HG02973 (cell line): ENCODE measurements around the gene PLSCR3.
"Not testable (repeated sequence)": the region's sequence is repeated elsewhere in the genome, so short reads cannot be mapped to it uniquely, and the experiment has no call there.

Experiments used
- ATAC-seq: cut with Tn5 transposase; IDR thresholded peaks from one replicate; pipeline ENCODE4 v1.9.1; 2021; ENCODE audit warnings: moderate library complexity; ENCODE audit not compliant: unreplicated experiment

PLSCR3 gene

DNA sequence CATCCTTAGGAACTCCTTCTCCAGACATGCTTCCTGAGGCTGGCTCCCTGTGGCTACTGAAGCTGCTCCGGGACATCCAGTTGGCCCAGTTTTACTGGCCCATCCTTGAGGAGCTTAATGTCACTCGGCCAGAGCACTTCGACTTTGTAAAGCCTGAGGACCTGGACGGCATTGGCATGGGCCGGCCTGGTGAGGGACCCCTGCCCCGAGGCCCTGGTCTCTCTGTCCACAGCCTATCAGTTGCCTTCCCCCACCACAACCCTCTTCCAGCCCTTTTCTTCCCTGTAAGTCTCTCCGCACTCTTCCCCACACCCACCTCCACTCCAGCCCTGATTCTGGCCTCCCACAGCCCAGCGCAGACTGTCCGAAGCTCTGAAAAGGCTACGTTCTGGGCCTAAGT, 11.4 kb downstream of the PLSCR3 start:
- ATAC-seq, result no peak

DNA sequence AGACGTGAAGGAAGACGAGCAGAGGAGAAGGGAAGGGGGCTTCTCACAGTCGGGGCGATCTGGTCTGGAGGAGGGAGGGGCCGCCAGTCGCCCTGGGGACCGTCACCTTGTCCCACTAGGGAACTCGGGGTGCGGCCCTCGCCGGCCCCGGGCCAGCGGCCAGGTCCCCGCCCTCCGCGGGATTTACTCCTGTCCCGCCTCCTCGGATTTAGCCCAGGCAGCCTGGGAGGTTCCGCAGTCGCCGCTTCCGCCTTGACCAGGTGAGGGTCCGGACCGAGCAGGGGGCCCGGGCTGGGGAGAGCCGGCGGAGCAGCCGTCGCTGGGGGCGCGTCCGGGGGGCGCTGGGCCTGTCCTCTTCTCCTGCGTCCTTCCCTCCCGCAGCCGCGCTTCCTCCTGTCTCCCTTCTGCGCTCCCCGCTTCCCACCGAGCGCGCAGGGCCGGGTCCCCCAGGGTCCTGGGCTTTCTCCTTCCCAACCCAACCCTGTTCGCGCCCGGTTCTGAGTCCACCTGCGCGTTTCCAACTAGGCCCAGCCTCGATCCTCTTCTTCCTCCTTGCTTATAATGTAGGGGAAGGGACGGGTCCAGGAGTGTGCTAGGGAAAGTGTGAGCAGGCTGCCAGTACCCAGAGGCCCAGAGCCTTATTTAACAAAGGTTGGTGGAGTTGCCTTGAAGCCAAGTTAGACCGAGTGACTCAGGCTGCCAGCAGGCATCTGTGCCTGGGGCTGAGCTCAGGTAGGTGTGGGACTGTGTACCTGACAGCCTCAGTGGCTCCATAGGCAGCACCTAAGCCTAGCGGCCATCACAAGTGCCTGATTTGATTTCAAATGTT, 13.3 kb downstream of the PLSCR3 start, which contains the start of gene TNK1:
Gene TNK1 (plus strand): TSS at position 235 of the 829 bp plus-strand sequence. CDS start 1,838 bp downstream, outside the sequence.
- ATAC-seq, result no peak

DNA sequence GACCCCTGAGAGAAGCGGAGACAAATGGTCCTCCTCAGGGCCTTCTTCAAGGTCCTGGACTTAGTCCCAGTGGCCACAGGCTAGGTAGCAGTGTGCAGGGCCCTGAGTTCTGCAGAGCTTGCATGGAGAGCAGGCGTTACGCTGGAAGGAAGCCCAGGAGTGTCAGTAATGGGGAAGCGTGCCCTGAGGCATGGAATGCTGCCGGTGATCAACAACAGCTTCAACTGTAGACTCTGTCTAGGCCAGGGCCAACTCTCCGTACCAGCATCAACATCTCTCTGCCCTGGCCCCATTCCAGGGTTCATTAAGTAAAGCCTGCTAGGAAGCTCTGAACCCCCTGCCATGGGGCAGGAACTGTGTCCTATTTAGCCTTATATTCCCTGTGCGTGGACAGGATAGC, 14.0 kb downstream of the PLSCR3 start:
- no peak for ATAC-seq

DNA sequence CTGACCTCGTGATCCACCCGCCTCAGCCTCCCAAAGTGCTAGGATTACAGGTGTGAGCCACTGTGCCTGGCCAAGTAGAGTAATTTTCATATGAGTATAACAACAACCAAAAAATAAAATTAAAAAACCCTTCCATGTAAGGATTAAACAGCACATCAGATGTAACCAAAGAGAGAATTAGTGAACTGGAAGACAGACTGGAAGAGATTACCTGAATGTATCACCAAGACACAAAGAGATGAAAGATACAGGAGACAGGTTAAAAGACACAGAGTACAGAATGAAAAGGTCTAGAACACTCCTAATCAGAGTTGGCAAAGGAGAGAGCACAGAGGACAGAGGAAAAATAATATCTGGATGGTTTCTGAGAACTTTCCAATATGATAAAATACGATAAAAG, 15.2 kb downstream of the PLSCR3 start:
- ATAC-seq, result no peak

DNA sequence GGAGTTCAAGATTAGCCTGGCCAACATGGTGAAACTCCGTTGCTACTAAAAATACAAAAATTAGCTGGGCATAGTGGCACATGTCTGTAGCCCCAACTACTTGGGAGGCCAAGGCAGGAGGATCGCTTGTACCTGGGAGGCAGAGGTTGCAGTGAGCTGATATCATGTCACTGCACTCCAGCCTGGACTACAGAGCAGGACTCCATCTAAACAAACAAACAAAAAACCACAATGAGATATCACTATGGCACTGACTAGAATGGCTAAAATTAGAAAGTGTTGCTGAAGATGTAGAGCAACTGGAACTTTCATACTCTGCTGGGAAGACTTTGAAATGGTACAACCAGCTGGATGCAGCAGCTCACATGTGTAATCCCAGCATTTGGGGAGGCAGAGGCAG, 20.0 kb downstream of the PLSCR3 start:
- ATAC-seq, result no peak

DNA sequence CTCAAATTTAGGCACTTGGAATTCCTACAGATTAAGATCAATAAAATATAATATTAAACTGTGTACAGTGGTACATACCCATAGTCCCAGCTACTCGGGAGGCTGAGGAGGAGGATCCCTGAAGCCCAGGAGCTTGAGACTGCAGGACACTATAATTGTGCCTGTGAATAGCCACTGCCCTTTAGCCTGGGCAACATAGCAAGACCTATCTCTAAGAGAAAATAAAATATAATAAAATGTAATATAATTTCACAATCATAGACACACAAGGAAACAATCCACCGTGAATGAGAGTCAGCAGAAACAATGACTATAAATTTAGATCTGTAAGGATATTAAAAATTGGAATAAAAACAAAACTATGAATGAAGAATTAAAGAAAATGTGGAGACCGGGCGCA, 23.5 kb downstream of the PLSCR3 start:
- no peak for ATAC-seq

DNA sequence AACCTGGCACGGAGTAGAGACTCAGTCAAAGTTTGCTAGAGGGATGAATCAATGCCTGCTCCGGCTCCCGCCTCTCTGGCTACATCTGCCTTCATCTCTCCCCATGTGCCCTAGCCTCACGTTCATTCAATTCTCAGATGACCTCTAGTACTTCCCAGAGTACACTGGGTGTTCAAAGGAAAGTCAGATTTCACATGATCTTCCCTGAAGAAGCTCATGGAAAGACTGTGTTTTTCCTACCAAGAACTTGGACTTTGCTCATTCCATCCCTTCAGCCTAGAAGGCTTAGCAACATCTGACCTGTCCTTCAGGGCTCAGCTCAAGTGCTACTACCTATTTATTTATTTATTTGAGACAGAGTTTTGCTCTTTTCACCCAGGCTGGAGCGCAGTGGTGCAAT, 24.5 kb downstream of the PLSCR3 start:
- ATAC-seq, result no peak

DNA sequence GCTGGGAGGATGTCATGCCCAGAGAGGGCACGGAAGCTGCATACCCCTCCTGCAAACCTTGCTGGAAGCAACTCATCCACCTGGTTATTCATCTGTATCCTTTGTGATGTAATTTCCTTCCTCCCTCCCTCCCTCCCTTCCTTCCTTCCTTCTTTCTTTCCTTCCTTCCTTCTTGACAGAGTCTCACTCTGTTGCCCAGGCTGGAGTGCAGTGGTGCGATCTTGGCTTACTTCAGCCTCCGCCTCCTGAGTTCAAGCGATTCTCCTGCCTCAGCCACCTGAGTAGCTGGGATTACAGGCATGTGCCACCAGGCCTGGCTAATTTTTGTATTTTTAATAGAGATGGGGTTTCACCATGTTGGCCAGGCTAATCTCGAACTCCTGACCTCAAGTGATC, 25.7 kb downstream of the PLSCR3 start:
- ATAC-seq, result not testable (repeated sequence)

DNA sequence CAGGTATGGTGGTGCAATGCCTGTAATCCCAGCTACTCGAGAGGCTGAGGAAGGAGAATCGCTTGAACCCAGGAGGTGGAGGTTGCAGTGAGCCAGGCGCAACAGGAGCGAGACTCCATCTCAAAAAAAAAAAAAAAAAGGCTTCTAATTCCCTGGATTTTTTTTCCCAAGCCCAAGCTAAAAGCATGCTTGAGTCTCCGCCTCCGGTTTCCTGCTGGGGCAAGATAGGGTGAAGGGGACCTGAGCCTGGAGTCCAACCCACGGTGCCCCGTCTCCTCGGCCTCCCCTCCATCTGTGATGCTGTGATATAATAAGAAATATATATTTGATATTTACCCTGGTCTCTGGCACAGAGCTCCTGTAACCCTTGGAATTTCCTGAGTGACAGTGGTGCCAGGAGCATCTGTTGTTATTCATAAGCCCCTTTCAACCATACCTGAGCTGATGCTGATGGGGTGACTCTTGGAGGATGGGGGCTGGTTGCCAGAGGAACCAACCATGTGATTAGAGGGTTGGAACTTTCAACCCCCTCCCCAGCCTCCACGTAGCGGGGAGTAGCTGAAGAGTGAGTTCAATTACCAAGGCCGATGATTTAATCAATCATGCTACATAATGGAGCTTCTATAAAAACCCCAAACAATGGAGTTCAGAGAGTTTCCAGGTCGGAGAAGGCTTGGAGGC, 26.3 kb downstream of the PLSCR3 start:
- no peak for ATAC-seq

DNA sequence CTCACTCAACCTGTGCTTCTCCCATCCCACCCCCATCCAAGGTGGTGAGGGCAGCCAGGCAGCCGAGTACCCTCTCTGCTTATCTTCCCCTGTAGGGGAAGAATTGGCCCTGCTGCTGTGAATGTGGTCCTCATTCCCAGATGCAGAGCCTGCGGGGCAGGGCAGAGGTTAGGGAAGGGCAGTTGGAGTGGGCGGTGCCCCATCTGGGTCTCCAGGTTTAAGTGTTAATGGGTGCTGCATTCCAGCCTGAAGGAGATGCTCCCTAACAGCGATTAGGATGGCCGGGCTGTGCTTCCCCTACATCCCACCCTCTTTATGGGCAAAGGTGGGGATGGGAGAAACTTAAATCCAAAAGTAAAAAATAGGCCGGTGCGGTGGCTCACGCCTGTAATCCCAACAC, 27.2 kb downstream of the PLSCR3 start:
- no peak for ATAC-seq

DNA sequence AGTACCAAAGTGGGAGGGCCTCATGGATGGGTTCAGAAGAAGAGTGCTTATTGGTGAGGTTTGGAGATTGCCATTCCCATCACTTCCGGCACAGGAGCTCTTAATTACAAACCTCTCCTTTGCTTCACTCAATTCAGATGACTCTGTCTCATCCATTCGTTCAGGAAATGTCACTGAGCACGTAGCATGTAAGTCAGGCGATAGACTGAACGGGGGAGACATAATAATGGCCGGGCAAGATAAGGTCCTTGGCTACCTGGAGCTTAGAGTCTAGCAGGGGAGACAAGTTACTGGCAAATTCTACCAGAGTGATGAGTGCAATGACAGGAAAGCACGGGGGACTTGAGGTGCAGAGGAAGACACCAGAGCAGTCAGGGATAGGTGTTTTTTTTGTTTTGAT, 28.4 kb downstream of the PLSCR3 start:
- ATAC-seq, result not testable (repeated sequence)

DNA sequence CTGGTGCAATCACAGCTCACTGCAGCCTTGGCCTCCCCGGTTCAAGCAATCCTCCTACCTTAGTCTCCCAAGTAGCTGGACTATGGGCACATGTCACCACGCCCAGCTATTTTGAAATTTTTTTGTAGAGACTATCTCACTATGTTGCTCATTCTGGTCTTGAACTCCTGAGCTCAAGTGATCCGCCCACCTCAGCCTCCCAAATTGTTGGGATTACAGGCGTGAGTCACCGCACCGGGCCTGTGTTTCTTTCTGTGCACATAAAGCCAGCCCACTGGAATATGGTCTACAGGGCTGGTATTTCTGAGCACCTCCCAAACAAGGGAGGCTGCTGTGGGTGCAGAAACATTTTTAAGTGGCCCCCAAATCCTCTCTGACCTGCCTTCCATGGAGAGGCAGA, 31.0 kb downstream of the PLSCR3 start:
- no peak for ATAC-seq

DNA sequence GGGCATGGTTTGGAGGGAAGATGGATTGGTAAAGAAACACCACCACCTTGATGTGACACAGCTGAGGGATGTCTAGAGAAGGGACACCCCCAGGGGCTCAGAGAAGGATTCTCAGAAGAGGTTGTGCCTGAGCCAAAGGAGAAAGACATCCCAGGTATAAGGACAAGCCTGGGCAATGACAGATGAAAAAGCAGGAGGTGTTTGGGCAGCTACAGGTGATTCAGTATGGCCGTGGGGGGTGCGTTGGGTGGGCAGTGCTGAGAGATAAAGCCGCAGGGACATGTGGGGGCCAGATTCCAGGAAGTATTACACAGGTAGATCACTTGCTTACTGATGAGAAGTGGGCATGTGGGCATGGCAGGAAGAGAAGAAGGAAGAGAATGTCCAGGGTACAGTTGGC, 32.4 kb downstream of the PLSCR3 start:
- no peak for ATAC-seq

DNA sequence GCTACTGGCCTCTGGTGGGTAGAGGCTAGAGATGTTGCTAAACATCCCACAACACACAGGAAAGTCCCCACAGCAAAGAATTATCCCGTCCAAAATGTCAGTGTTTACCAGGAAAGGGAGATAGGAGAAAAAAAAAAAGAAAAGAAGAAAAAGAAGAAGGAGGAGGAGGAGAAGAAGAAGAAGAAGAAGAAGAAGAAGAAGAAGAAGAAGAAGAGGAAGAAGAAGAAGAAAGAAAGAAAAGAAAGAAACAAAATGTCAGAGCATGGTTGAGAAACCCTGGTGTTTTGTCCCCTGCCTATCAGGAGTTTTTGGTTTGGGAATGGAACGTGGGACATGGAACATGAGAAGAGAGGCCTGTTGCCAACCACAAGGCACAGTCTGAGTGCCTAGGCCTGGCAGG, 36.9 kb downstream of the PLSCR3 start:
- ATAC-seq, result no peak

DNA sequence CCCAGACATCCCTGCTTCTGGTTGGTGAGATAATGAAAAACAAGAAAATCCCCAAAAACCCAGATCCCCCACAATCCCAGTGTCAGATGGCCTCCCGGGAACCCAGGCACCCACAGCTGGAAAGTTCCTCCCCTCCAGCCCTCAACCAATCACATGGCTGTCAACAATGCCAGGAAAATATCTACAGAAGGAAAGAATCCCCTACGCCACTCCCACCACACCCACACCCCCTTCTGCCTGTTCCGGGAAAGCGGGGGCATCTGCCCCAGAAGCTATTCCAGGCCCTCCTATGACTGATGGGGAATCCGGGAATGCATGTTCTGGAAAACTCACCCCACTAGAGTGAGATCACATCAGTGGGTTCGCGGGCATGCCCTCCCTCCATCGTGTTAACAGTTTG, 37.6 kb downstream of the PLSCR3 start:
- ATAC-seq, result no peak

DNA sequence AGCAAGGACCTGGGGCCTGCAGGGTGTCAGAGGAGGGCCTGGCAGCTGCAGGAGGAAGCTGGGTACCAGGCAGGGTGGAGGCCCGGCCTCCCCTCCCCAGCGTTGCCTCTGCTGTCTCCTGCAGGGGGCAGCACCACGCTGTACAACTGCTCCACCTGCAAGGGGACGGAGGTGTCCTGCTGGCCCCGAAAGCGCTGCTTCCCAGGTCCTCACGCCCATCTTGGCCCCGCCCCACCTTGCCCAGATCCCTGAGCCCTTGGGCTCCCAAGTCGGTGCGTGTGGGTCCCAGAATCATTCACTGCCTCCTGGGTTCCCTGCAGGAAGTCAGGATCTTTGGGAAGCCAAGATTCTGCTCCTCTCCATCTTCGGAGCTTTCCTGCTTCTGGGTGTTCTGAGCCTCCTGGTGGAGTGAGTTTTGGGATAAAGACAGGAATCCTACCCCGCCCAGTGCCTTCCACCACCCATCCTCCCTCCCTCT, 38.2 kb downstream of the PLSCR3 start:
- ATAC-seq, result no peak

DNA sequence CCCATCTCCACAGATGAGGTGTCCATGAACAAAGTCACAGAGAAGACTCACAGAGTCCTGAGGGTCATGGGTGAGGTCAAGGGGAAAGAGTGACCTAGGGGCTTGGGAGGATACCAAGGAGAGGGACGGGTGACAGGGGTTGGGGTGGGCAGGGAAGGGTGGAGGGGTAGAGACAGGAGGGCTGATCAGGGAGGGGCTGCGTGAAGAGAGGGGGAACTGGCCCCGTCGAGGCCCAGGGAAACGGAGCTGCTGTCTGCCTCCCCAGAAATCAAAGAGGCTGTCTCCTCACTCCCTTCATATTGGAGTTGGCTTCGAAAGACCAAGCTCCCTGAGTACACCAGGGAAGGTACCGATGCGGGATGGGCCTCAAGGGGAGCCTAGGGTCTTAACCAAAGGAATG, 38.8 kb downstream of the PLSCR3 start:
- ATAC-seq, result no peak

DNA sequence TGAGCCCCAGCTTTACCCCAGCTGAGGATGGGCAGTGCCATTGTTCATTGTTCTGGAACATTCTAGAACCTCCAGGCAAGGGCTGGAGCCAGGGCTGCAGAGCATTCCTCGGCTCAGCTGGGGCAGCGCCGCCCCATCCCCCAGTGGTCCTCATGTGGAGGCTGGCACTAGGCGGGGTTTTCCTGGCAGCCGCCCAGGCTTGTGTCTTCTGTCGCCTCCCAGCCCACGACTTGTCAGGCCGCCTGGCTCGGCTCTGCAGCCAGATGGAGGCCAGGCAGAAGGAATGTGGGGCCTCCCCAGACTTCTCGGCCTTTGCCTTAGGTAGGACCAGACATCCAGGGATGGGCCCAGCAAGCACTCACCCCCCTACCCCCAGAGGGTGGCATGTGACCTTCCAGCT, 39.3 kb downstream of the PLSCR3 start, which contains the start of gene TMEM95:
Gene TMEM95 (plus strand): TSS at position 104 of the 400 bp plus-strand sequence. CDS start 49 bp downstream, at position 153.
- no peak for ATAC-seq

DNA sequence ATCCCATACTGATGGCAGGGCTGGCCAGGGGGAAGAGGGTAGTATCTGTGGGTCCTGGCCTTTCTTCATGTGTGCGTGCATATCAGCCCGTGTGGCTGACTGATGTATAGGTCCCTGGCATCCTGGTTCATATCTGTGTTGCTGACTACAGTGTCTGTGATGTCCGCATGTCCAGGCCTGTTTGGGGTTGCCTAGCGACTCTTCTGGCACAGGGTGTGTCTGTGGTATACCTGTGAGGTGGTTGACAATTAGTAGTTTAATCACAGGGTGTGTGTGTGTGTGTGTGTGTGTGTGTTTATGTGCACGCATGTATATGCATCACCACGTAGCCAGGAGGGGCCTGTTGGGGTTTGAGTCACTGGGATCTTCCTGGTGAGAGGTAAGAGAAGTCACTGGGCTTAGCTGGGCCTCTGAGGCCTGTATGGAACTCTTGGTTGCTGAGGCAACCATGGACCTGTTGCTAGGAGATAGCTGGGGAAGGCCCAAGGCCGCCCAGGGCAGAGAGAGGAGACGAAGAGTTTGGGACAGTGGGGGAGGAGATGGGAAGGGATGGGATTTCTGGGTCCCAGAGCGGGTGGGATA, 40.0 kb downstream of the PLSCR3 start:
- no peak for ATAC-seq

DNA sequence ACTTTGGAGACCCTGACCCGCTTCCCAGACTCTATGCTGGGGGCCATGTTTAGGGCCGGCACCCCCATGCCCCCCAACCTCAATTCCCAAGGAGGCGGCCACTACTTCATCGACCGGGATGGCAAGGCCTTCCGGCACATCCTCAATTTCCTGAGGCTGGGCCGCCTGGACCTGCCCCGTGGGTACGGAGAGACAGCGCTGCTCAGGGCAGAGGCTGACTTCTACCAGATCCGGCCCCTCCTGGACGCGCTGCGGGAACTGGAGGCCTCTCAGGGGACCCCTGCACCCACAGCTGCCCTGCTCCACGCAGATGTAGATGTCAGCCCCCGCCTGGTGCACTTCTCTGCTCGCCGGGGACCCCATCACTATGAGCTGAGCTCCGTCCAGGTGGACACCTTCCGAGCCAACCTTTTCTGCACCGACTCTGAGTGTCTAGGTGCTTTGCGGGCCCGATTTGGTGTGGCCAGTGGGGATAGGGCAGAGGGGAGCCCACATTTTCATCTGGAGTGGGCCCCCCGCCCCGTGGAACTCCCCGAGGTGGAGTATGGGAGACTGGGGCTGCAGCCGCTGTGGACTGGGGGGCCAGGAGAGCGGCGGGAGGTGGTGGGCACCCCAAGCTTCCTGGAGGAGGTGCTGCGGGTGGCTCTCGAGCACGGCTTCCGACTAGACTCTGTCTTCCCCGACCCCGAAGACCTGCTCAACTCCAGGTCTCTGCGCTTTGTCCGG, 41.3 kb downstream of the PLSCR3 start:
- ATAC-seq, result no peak

DNA sequence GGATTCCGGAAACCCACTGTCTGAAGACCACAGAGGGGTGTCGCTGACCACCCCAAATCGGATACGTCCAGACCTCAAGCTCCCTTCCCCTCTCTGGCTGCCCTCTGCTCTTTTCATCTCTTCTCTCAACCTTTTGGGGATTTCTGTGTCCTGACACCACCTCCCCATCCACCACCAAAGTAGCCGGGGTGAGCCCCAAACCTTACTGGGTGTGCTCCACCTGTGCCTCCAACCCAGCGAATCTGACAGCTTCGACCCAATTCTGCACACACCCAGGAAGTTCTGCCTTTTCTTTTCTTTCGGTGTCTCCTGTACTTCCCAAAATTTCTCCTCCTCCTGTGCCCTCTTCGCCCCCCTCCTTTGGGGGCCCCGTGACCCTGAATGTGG, 41.8 kb downstream of the PLSCR3 start:
- no peak for ATAC-seq
